HG03575 (cell line): ENCODE data around the gene IL6.
"Not testable (repeated sequence)": the region's sequence is repeated elsewhere in the genome, so short reads cannot be mapped to it uniquely, and the experiment has no call there.

ENCODE experiments used
- ATAC-seq: cut with Tn5 transposase; IDR thresholded peaks from one replicate; pipeline ENCODE4 v1.9.1; 2021; ENCODE audit not compliant: unreplicated experiment, insufficient number of reproducible peaks, low FRiP score; ENCODE audit errors: extremely low read depth

IL6 gene

GRCh38 chr7:22771194-22771871 lies 44.3 kb downstream of the IL6 start:
- ATAC-seq = no peak

DNA sequence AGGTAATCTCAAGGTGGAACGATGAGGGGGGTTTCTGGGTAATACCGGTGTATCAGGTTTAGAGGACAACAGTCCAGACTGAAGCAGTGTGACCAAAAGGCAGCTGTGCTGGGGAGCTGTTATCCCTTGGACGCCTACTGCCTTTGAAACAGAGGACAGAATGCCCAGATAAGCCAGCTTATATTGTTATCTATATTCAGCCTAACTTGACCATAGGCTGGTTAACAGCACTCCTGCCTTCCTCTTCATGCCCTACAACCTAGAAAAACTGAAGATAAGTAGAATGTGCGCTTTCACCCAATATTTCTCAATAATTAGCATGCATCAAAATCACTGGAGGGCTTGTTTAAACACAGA lies 44.9 kb downstream of the IL6 start:
- no peak for ATAC-seq

DNA sequence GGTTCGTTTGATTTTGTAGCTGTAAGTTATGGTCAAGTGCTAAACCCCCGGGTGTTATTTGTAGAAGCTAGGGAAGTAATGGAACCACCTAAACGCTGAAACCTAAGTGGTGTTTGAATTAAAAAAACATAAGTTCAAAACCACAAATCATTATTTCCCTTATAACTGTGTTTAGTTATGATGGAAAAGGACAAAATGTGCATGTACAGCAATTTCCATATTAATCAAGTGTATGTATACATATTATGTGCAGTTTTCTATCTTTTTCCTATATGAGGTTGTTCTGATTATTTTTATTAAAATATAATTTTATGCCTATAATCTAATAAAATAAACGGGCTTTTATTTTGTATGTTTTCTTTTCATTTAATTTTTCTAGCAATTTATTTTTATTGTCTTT lies 45.9 kb downstream of the IL6 start:
- no peak for ATAC-seq

DNA sequence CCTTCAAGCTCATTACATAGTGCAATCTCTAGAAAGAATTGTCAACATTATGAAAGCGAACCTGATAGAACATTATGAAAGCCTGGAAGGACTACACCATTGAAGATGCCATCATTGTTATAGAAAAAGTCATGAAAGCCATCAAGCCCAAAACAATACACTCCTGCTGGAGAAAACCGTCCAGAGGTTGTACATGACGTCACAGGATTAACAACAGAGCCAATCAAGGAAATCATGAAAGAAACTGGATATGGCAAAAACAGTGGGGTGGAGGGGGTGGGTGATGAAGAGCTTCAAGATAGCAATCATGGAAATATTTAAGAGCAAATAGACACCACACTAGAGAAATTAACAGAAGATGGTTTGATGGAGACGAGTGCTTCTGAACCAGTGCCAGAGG lies 50.0 kb downstream of the IL6 start:
- ATAC-seq = no peak

DNA sequence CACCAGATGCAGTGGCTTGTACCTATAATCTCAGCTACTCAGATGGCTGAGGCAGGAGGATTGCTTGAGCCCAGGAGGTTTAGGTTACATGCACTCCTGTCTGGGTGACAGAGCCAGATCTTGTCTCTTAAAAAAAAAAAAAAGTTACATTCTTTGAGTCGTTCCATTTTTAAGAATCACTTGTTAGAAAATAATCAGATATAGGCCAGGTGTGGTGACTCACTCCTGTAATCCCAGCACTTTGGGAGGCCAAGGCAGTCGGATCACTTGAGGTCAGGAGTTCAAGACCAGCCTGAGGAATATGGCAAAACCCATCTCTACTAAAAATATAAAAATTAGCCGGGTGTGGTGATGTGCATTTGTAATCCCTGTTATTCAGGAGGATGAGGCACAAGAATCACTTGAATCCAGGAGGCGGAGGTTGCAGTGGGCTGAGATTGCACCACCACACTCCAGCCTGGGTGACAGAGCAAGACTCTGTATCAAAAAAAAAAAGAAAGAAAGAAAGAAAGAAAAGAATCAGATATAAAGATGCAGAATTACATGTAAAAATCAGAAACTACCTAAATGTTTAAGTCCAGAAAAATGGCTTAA lies 52.8 kb downstream of the IL6 start:
- not testable (repeated sequence) for ATAC-seq

DNA sequence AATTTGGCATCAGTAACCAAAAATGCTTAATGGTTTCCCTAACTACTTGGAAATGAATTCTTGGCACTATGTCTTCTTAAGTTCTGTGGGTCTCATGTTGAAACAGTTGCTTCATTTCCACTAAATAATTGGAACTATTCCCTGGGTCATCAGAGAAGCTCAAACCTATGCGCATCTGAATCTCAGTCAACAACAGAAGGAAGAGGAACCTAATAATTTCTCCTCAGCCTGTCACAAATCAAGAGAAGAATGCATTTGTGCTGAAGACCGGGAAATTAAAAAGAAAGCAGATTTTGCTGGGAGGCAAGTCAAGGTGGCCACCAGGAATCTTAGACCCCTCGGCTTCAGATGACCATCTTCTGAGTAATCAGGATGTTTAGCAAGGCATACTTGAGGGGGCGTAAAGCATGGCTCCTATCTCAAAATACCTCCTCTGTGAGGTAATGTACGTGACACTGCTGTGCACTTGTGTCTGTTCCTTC lies 54.3 kb downstream of the IL6 start:
- ATAC-seq = no peak
